OCI-LY7 (cell line): Measurements from ENCODE around the gene TSPAN10. TPM values are rescaled to one million over a fixed set of nuclear protein-coding genes. Genes with fewer than 3 reads are reported as not detected.

Experiments used
- BruUV-seq: library from RNA; stranded (reverse); fragments of 400-500 nt; replicated peaks from 2 replicates; lab custom pipeline; 2021; lab: Mats Ljungman, UMichigan
- CTCF ChIA-PET: fragments of 300-600 bp; sonication (Branson Sonifier 250); formaldehyde crosslinking; loops from one replicate; lab custom pipeline; 2022; ENCODE audit warnings: antibody characterized with exemption; ENCODE audit not compliant: unreplicated experiment; lab: Charles Lee
- POLR2A ChIA-PET: fragments of 300-600 bp; sonication (Branson Sonifier 250); formaldehyde crosslinking; loops from one replicate; lab custom pipeline; 2022; ENCODE audit warnings: antibody characterized with exemption; lab: Charles Lee
- DNase-seq: peaks from one replicate; pipeline ENCODE4 v3.0.0-alpha.2; 2015; ENCODE audit warnings: low spot score
- H2AFZ ChIP-seq: fragments of 200-600 bp; sonication (generic), shearing (Covaris generic); 2 replicates; pipeline ENCODE4 v1.6.1; 2014; ENCODE audit warnings: mild to moderate bottlenecking, antibody characterized with exemption, low read length, moderate library complexity
- H3K27ac ChIP-seq: fragments of 200-600 bp; sonication (generic); 2 replicates; pipeline ENCODE4 v1.5.1; 2014; ENCODE audit warnings: mixed run types, low read depth, mild to moderate bottlenecking, moderate library complexity, low read length, inconsistent platforms; ENCODE audit not compliant: poor library complexity, severe bottlenecking
- H3K36me3 ChIP-seq: fragments of 200-600 bp; sonication (generic); 2 replicates; pipeline ENCODE4 v1.6.1; 2014; ENCODE audit warnings: mild to moderate bottlenecking, antibody characterized with exemption, low read length, moderate library complexity, mixed read lengths; ENCODE audit not compliant: insufficient read depth
- H3K4me1 ChIP-seq: fragments of 200-600 bp; sonication (generic); 2 replicates; pipeline ENCODE4 v1.5.1; 2014; ENCODE audit warnings: mild to moderate bottlenecking, low read length; ENCODE audit not compliant: insufficient read depth, poor library complexity, severe bottlenecking
- H3K4me2 ChIP-seq: fragments of 200-600 bp; sonication (generic); 2 replicates; pipeline ENCODE4 v1.6.1; 2014; ENCODE audit warnings: mild to moderate bottlenecking, low read length
- H3K4me3 ChIP-seq: fragments of 200-600 bp; sonication (generic); 2 replicates; pipeline ENCODE4 v1.5.1; 2014; ENCODE audit warnings: mild to moderate bottlenecking, low read depth, low read length; ENCODE audit not compliant: poor library complexity, severe bottlenecking
- H3K79me2 ChIP-seq: fragments of 200-600 bp; sonication (generic); 2 replicates; pipeline ENCODE4 v1.6.1; 2016; ENCODE audit warnings: low read depth, mild to moderate bottlenecking, low read length, moderate library complexity, mixed read lengths; ENCODE audit not compliant: insufficient read depth
- H3K9me2 ChIP-seq: fragments of 200-600 bp; sonication (generic); 2 replicates; pipeline ENCODE4 v1.6.1; 2016; ENCODE audit warnings: mild to moderate bottlenecking, low read length, mixed read lengths; ENCODE audit not compliant: insufficient read depth
- H3K9me3 ChIP-seq: fragments of 200-600 bp; sonication (generic); 2 replicates; pipeline ENCODE4 v1.6.1; 2014; ENCODE audit warnings: mild to moderate bottlenecking, mixed run types, low read length, mixed read lengths
- H4K20me1 ChIP-seq: fragments of 200-600 bp; sonication (generic); 2 replicates; pipeline ENCODE4 v1.6.1; 2014; ENCODE audit warnings: mild to moderate bottlenecking, antibody characterized with exemption, low read length, moderate library complexity, mixed read lengths; ENCODE audit not compliant: insufficient read depth
- CTCF ChIP-seq: fragments of 200-600 bp; sonication (generic); conservative IDR thresholded peaks from 2 replicates; pipeline ENCODE4 v1.5.1; 2014; ENCODE audit warnings: mild to moderate bottlenecking, antibody characterized with exemption, low read length, moderate library complexity, mixed read lengths
- EZH2phosphoT487 ChIP-seq: fragments of 200-600 bp; sonication (generic); IDR thresholded peaks from 2 replicates; pipeline ENCODE4 v1.6.1; 2018; ENCODE audit warnings: low read depth, borderline replicate concordance, mild to moderate bottlenecking, mixed run types, antibody characterized with exemption, low read length, moderate library complexity, mixed read lengths
- intact Hi-C: fragments of 100-400 bp; cut with micrococcal nuclease; formaldehyde crosslinking; loops from one replicate; pipeline ENCODE4 v1.10.0; 2022; ENCODE audit not compliant: unreplicated experiment
- total RNA-seq, 2 experiments: library from RNA; depleted of rRNA in 1 of 2; stranded (reverse); fragments of >200 nt in 1 of 2; shearing (Covaris generic) in 1 of 2; gene quantifications; 2 replicates each; pipeline ENCODE4 v1.2.3, GENCODE V29; 2014 to 2022

Gene TSPAN10
- total RNA-seq, 2 experiments from 2014 or later, result 0.95 to 2.4 TPM

- POLR2A ChIA-PET, result no interaction called here
- CTCF ChIA-PET, result no interaction called here
Observed at GRCh38 chr17:81593105-81593871, 43.7 kb upstream of the TSPAN10 start.

GRCh38 chr17:81599719-81600486, 37.1 kb upstream of the TSPAN10 start:
- CTCF ChIA-PET, result interaction anchor here (0.6 to 1.2 kb wide), 2 partner anchors 10 to 115 kb away, joined by 3 read pairs; no protein-coding TSS in a partner anchor

More at GRCh38 chr17:81593105-81593871, 43.7 kb upstream of the TSPAN10 start:
- no peak overlapping the region for H3K4me3 ChIP-seq
- no peaks in the 10 kb centered on the region for H3K9me2 ChIP-seq
- no peak for TF ChIP-seq CTCF
- no peak for TF ChIP-seq EZH2phosphoT487
- no peak overlapping the region for H3K4me2 ChIP-seq
- intact Hi-C loops, result loop anchor here (10.0 kb wide), 1 partner anchor 198 kb away; the partner anchor contains the start of gene BAHCC1
- no peak for DNase-seq
- no peak overlapping the region for H3K27ac ChIP-seq
- H3K36me3 ChIP-seq, result peaks cover 87% of the 10 kb centered on the region
- no peak overlapping the region for H2AFZ ChIP-seq
- H3K79me2 ChIP-seq, result no peaks in the 10 kb centered on the region
- peaks cover 7% of the 10 kb centered on the region for H3K4me1 ChIP-seq
- no peaks in the 10 kb centered on the region for H3K9me3 ChIP-seq
- TSS peak; percentile 33 for BruUV-seq
- H4K20me1 ChIP-seq, result no peaks in the 10 kb centered on the region

More at GRCh38 chr17:81599719-81600486, 37.1 kb upstream of the TSPAN10 start:
- no peaks in the 10 kb centered on the region; the same call in 1 of the 2 replicates for H3K79me2 ChIP-seq
- H3K4me2 ChIP-seq, result no peak overlapping the region
- H3K27ac ChIP-seq, result no peak overlapping the region
- H3K36me3 ChIP-seq, result peaks cover 77% of the 10 kb centered on the region
- H3K4me3 ChIP-seq, result no peak overlapping the region
- H3K9me3 ChIP-seq, result no peaks in the 10 kb centered on the region
- no peak overlapping the region for H2AFZ ChIP-seq
- intact Hi-C loops, result loop anchor here (2.0 to 10.0 kb wide), 4 partner anchors 47 to 347 kb away; partner anchors contain the start of genes BAHCC1 and FAAP100
- no TSS peak for BruUV-seq
- DNase-seq, result no peak
- H3K4me1 ChIP-seq, result peaks cover 28% of the 10 kb centered on the region
- H4K20me1 ChIP-seq, result peaks cover 9% of the 10 kb centered on the region; the same call in 1 of the 2 replicates
- POLR2A ChIA-PET, result interaction anchor here (0.7 to 1.6 kb wide), 3 partner anchors 56 to 82 kb away, joined by 3 to 5 read pairs (median 4); no protein-coding TSS in a partner anchor
- no peaks in the 10 kb centered on the region for H3K9me2 ChIP-seq
- TF ChIP-seq CTCF, result no peak
- no peak for TF ChIP-seq EZH2phosphoT487
